Type B pancreatic cell (in vitro differentiated cells): ENCODE results near the gene CCDC77. TPM values are rescaled to one million over a fixed set of nuclear protein-coding genes. Genes with fewer than 3 reads are reported as not detected.
"Not testable (repeated sequence)": the region's sequence is repeated elsewhere in the genome, so short reads cannot be mapped to it uniquely, and the experiment has no call there.

Experiments used
- DNase-seq: peaks from one replicate; pipeline ENCODE4 v3.0.0; 2021; ENCODE audit warnings: mixed read lengths; ENCODE audit not compliant: unreplicated experiment; ENCODE audit errors: extremely low spot score
- H3K27ac Mint-ChIP-seq: 2 replicates; pipeline ENCODE4 v1.8.0; 2021; ENCODE audit warnings: mild to moderate bottlenecking, mixed read lengths
- H3K27me3 Mint-ChIP-seq: 2 replicates; pipeline ENCODE4 v1.8.0; 2021; ENCODE audit warnings: mixed read lengths
- H3K36me3 Mint-ChIP-seq: 2 replicates; pipeline ENCODE4 v1.8.0; 2021; ENCODE audit warnings: mixed read lengths
- H3K4me1 Mint-ChIP-seq: one replicate; pipeline ENCODE4 v1.8.0; 2021; ENCODE audit warnings: mixed read lengths; ENCODE audit not compliant: unreplicated experiment
- H3K4me3 Mint-ChIP-seq: 2 replicates; pipeline ENCODE4 v1.8.0; 2021; ENCODE audit warnings: mild to moderate bottlenecking, mixed read lengths
- H3K9me3 Mint-ChIP-seq: 2 replicates; pipeline ENCODE4 v1.8.0; 2021; ENCODE audit warnings: mixed read lengths
- total RNA-seq: library from RNA; stranded (reverse); gene quantifications from 2 replicates; pipeline ENCODE4 v1.2.1, GENCODE V29; 2021; ENCODE audit warnings: low replicate concordance
- TF ChIP-seq, protein P1 (sequence below): fragments of 200-600 bp; sonication (generic); conservative IDR thresholded peaks from 2 replicates; pipeline ENCODE4 v1.5.0; 2021; ENCODE audit warnings: antibody characterized with exemption, mild to moderate bottlenecking

Gene CCDC77
- total RNA-seq, 1 donor from 2014 or later = 24.1 TPM

DNA sequence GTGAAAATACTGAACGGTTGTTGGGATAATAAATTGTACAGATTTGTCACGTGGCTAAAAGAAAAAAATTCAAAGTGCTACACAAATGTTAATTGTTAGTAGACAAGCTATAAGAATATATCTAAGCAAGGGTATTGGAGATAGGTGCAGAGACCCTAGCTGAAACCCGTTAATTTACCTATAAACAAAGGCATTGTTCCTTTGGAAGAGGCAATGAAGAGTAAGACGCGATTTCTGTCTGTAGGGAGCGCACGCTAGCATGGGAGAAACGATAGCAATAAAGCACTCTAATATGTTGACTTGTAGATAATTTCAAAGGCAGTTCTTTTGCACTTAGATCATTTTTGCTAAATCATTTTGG, 565 bp downstream of the CCDC77 start:
- H3K9me3 Mint-ChIP-seq = no peaks in the 10 kb centered on the region
- no peaks in the 10 kb centered on the region for H3K4me1 Mint-ChIP-seq
- TF ChIP-seq, protein P1, sequence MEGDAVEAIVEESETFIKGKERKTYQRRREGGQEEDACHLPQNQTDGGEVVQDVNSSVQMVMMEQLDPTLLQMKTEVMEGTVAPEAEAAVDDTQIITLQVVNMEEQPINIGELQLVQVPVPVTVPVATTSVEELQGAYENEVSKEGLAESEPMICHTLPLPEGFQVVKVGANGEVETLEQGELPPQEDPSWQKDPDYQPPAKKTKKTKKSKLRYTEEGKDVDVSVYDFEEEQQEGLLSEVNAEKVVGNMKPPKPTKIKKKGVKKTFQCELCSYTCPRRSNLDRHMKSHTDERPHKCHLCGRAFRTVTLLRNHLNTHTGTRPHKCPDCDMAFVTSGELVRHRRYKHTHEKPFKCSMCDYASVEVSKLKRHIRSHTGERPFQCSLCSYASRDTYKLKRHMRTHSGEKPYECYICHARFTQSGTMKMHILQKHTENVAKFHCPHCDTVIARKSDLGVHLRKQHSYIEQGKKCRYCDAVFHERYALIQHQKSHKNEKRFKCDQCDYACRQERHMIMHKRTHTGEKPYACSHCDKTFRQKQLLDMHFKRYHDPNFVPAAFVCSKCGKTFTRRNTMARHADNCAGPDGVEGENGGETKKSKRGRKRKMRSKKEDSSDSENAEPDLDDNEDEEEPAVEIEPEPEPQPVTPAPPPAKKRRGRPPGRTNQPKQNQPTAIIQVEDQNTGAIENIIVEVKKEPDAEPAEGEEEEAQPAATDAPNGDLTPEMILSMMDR = no peak
- no peak overlapping the region for H3K27ac Mint-ChIP-seq
- no peak overlapping the region for H3K4me3 Mint-ChIP-seq
- H3K36me3 Mint-ChIP-seq = peaks cover 11% of the 10 kb centered on the region
- H3K27me3 Mint-ChIP-seq = no peaks in the 10 kb centered on the region
- no peak for DNase-seq

GRCh38 chr12:414859-415258, 13.4 kb downstream of the CCDC77 start:
- no peak overlapping the region for H3K27ac Mint-ChIP-seq
- H3K4me3 Mint-ChIP-seq = no peak overlapping the region
- no peaks in the 10 kb centered on the region for H3K9me3 Mint-ChIP-seq
- TF ChIP-seq, protein P1 = no peak
- peaks cover 35% of the 10 kb centered on the region for H3K36me3 Mint-ChIP-seq
- no peaks in the 10 kb centered on the region for H3K27me3 Mint-ChIP-seq
- DNase-seq = no peak
- no peaks in the 10 kb centered on the region for H3K4me1 Mint-ChIP-seq

- TF ChIP-seq, protein P1 = no peak
- H3K36me3 Mint-ChIP-seq = peaks cover 32% of the 10 kb centered on the region
- no peaks in the 10 kb centered on the region for H3K9me3 Mint-ChIP-seq
- H3K4me1 Mint-ChIP-seq = no peaks in the 10 kb centered on the region
- no peak overlapping the region for H3K27ac Mint-ChIP-seq
- no peak overlapping the region for H3K4me3 Mint-ChIP-seq
- no peaks in the 10 kb centered on the region for H3K27me3 Mint-ChIP-seq
- DNase-seq = no peak
Measured at GRCh38 chr12:418432-418831, 17.0 kb downstream of the CCDC77 start.

- Mint-ChIP-seq H3K4me1 (no peaks in the 10 kb centered on the region), H3K27ac (no peak overlapping the region), H3K9me3 (no peaks in the 10 kb centered on the region), H3K27me3 (no peaks in the 10 kb centered on the region), H3K36me3 (peaks cover 28% of the 10 kb centered on the region), H3K4me3 (no peak overlapping the region)
- DNase-seq = no peak
- TF ChIP-seq, protein P1 = no peak
Measured at GRCh38 chr12:422526-422925, 21.1 kb downstream of the CCDC77 start.

DNA sequence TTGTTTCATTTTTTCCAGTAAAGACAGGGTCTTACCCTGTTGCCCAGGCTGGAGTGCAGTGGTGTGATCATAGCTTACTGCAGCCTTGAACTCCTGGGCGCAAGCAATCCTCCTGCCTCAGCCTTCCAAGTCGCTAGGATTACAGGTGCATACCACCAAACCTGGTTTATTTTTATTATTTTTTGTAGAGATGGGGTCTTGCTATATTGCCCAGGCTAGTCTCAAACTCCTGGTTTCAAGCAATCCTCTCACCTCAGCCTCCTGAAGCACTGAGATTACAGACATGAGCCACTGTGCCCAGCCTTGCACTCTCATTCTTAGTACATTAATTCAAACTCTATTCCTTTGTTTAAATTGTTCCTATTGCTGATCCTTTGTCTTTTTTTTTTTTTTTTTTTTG, 34.3 kb downstream of the CCDC77 start:
- peaks cover 46% of the 10 kb centered on the region for H3K36me3 Mint-ChIP-seq

GRCh38 chr12:442235-442884, 40.9 kb downstream of the CCDC77 start:
- Mint-ChIP-seq H3K4me1 (no peaks in the 10 kb centered on the region), H3K27ac (no peak overlapping the region), H3K36me3 (peaks cover 27% of the 10 kb centered on the region), H3K4me3 (no peak overlapping the region), H3K27me3 (no peaks in the 10 kb centered on the region), H3K9me3 (no peaks in the 10 kb centered on the region)
- TF ChIP-seq, protein P1 = peak; percentile 84
- DNase-seq = no peak

More for the DNA sequence above, 34.3 kb downstream of the CCDC77 start:
- H3K4me1 Mint-ChIP-seq, H3K4me3 Mint-ChIP-seq, H3K9me3 Mint-ChIP-seq, DNase-seq, H3K27ac Mint-ChIP-seq, H3K27me3 Mint-ChIP-seq: not testable (repeated sequence)
